Measurements from ENCODE around the gene NIPBL.

DNA sequence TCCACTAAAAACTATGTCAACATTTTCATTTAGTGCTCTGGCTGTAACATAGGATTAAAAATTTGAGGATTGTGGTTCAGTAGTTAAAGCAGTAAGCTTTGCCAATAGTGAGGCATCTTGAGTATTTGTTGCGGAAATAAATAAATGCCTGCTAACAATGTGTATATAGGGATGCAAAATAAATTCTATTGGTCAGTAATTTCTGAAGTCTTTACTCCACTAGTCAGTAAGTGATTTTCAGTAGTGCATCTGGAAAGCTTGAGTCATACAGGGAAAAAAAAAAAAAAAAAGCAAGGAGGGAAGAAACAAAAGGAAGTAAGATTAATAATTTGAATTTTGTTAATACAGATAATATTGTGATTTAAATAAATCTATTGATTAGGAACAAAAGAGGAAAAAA, 21.0 kb downstream of the NIPBL start:
- no peak for TF ChIP-seq ZNF567 (CRISPR knock-in tag; IDR thresholded peaks at IDR 0.05; ENCODE audit: borderline replicate concordance)
- TF ChIP-seq, protein P1, sequence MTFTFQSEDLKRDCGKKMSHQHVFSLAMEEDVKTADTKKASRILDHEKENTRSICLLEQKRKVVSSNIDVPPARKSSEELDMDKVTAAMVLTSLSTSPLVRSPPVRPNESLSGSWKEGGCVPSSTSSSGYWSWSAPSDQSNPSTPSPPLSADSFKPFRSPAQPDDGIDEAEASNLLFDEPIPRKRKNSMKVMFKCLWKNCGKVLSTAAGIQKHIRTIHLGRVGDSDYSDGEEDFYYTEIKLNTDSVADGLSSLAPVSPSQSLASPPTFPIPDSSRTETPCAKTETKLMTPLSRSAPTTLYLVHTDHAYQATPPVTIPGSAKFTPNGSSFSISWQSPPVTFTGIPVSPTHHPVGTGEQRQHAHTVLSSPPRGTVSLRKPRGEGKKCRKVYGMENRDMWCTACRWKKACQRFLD (CRISPR knock-in tag; IDR thresholded peaks at IDR 0.05; ENCODE audit: borderline replicate concordance): no peak
- TF ChIP-seq JUN (CRISPR knock-in tag; IDR thresholded peaks at IDR 0.05): no peak
- no peak for TF ChIP-seq NR2F2 (IDR thresholded peaks at IDR 0.05; ENCODE audit: borderline replicate concordance, low read depth)
- TF ChIP-seq, protein P2, sequence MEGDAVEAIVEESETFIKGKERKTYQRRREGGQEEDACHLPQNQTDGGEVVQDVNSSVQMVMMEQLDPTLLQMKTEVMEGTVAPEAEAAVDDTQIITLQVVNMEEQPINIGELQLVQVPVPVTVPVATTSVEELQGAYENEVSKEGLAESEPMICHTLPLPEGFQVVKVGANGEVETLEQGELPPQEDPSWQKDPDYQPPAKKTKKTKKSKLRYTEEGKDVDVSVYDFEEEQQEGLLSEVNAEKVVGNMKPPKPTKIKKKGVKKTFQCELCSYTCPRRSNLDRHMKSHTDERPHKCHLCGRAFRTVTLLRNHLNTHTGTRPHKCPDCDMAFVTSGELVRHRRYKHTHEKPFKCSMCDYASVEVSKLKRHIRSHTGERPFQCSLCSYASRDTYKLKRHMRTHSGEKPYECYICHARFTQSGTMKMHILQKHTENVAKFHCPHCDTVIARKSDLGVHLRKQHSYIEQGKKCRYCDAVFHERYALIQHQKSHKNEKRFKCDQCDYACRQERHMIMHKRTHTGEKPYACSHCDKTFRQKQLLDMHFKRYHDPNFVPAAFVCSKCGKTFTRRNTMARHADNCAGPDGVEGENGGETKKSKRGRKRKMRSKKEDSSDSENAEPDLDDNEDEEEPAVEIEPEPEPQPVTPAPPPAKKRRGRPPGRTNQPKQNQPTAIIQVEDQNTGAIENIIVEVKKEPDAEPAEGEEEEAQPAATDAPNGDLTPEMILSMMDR (CRISPR knock-in tag; IDR thresholded peaks at IDR 0.05): no peak
- no peak for TF ChIP-seq EP300 (IDR thresholded peaks at IDR 0.05; ENCODE audit: low read depth in 2 of 2, low read length in 2 of 2)
- TF ChIP-seq EP300 (CRISPR knock-in tag; IDR thresholded peaks at IDR 0.05; ENCODE audit: borderline replicate concordance): no peak
- TF ChIP-seq JARID2 (CRISPR knock-in tag; IDR thresholded peaks at IDR 0.05; ENCODE audit: insufficient replicate concordance): no peak
- TF ChIP-seq TOPORS (CRISPR knock-in tag; IDR thresholded peaks at IDR 0.05): no peak
- TF ChIP-seq ZFP90 (CRISPR knock-in tag; IDR thresholded peaks at IDR 0.05; ENCODE audit: borderline replicate concordance): no peak

Data from HepG2 (cell line).